Urothelium cell line (cell line): ENCODE data around the gene VCY1B.
"Not testable (repeated sequence)": the region's sequence is repeated elsewhere in the genome, so short reads cannot be mapped to it uniquely, and the experiment has no call there.

ENCODE experiments used
- DNase-seq: peaks from one replicate; pipeline ENCODE4 v3.0.0; 2011; ENCODE audit warnings: low spot score, mixed read lengths
- FAIRE-seq: peaks from 2 replicates; lab custom pipeline; 2011; peaks lifted over from hg19 to GRCh38; lab: Jason Lieb, UNC

VCY1B gene

GRCh38 chrY:14055927-14056326, at the start of gene VCY1B:
VCY1B (plus strand) TSS chrY:14056227; CDS start chrY:14056290, 63 bp downstream.
- FAIRE-seq, DNase-seq: not testable (repeated sequence)

GRCh38 chrY:14011916-14012315, 44.1 kb upstream of the VCY1B start:
- FAIRE-seq, DNase-seq: not testable (repeated sequence)

- not testable (repeated sequence) for FAIRE-seq, DNase-seq
These were observed 25.6 kb upstream of the VCY1B start for GRCh38 chrY:14030395-14030794.

- FAIRE-seq = no peak
These were observed 29.9 kb downstream of the VCY1B start for GRCh38 chrY:14085877-14086276.

More at GRCh38 chrY:14085877-14086276, 29.9 kb downstream of the VCY1B start:
- no peak for DNase-seq
